SU-DHL-6 (cell line): ENCODE measurements around the gene PITPNB.

Experiments used
- H2AFZ ChIP-seq: fragments of 200-600 bp; sonication (generic); 2 replicates; pipeline ENCODE4 v1.6.1; 2014; ENCODE audit warnings: low read depth, mild to moderate bottlenecking, moderate library complexity, mixed read lengths, antibody characterized with exemption, low read length; ENCODE audit not compliant: severe bottlenecking
- H3F3A ChIP-seq: fragments of 200-600 bp; shearing (Covaris generic); 2 replicates; pipeline ENCODE4 v1.6.0; 2016; ENCODE audit warnings: antibody characterized with exemption, mild to moderate bottlenecking; ENCODE audit not compliant: insufficient read depth
- H3K27ac ChIP-seq: fragments of 200-600 bp; sonication (generic); 2 replicates; pipeline ENCODE4 v1.5.1; 2016; ENCODE audit warnings: low read depth, mild to moderate bottlenecking, low read length, moderate library complexity, mixed read lengths
- H3K27me3 ChIP-seq: fragments of 200-600 bp; sonication (generic), shearing (Covaris generic); 2 replicates; pipeline ENCODE4 v1.6.0; 2014; ENCODE audit warnings: mild to moderate bottlenecking, low read length
- H3K36me3 ChIP-seq: fragments of 200-600 bp; sonication (generic); 2 replicates; pipeline ENCODE4 v1.6.1; 2014; ENCODE audit warnings: mild to moderate bottlenecking, low read length, mixed read lengths
- H3K4me2 ChIP-seq: fragments of 300-600, 200-600 bp; shearing (Covaris generic), sonication (generic); 2 replicates; pipeline ENCODE4 v1.6.0; 2014; ENCODE audit warnings: low read length, low read depth, mild to moderate bottlenecking; ENCODE audit not compliant: poor library complexity, severe bottlenecking
- H3K4me3 ChIP-seq: fragments of 200-600 bp; sonication (generic); 2 replicates; pipeline ENCODE4 v1.5.1; 2014; ENCODE audit warnings: antibody characterized with exemption, low read length, mild to moderate bottlenecking, mixed read lengths; ENCODE audit not compliant: insufficient read depth, poor library complexity, severe bottlenecking
- H3K79me2 ChIP-seq: fragments of 200-600 bp; sonication (generic); 2 replicates; pipeline ENCODE4 v1.6.1; 2014; ENCODE audit warnings: mild to moderate bottlenecking, low read length, moderate library complexity; ENCODE audit not compliant: insufficient read depth
- H3K9ac ChIP-seq: fragments of 200-600 bp; sonication (generic); 2 replicates; pipeline ENCODE4 v1.7.0; 2014; ENCODE audit warnings: mild to moderate bottlenecking, low read length
- H3K9me2 ChIP-seq: fragments of 200-600 bp; sonication (generic); replicated peaks from 2 replicates; pipeline ENCODE4 v1.6.1; 2014; ENCODE audit warnings: low read length; ENCODE audit not compliant: insufficient read depth
- H3K9me3 ChIP-seq: fragments of 200-600 bp; sonication (generic); 2 replicates; pipeline ENCODE4 v1.6.1; 2014; ENCODE audit warnings: low read length, mixed read lengths; ENCODE audit not compliant: insufficient read depth
- H4K20me1 ChIP-seq: fragments of 200-600 bp; sonication (generic); 2 replicates; pipeline ENCODE4 v1.6.1; 2014; ENCODE audit warnings: low read depth, mild to moderate bottlenecking, antibody characterized with exemption, low read length, moderate library complexity, mixed read lengths
- CTCF ChIP-seq: fragments of 200-600 bp; sonication (generic); IDR thresholded peaks from one replicate; pipeline ENCODE4 v1.5.1; 2017; ENCODE audit warnings: antibody characterized with exemption, mild to moderate bottlenecking, low read length, moderate library complexity; ENCODE audit not compliant: insufficient read depth, poor library complexity, severe bottlenecking
- EZH2phosphoT487 ChIP-seq: fragments of 200-600 bp; sonication (generic), shearing (Covaris generic); conservative IDR thresholded peaks from 2 replicates; pipeline ENCODE4 v1.6.1; 2018; ENCODE audit warnings: mild to moderate bottlenecking, antibody characterized with exemption, low read length, moderate library complexity, mixed read lengths

The PITPNB gene

GRCh38 chr22:27839057-27839660 lies 79.9 kb downstream of the PITPNB start:
- Histone ChIP-seq H3K27me3 (no peaks in the 10 kb centered on the region), H3K9ac (no peak overlapping the region), H3K36me3 (no peaks in the 10 kb centered on the region), H3K79me2 (no peaks in the 10 kb centered on the region), H3K27ac (no peak overlapping the region), H3K4me3 (no peak overlapping the region), H3F3A (no peaks in the 10 kb centered on the region), H3K9me3 (no peaks in the 10 kb centered on the region), H4K20me1 (no peaks in the 10 kb centered on the region), H2AFZ (no peak overlapping the region), H3K9me2 (no peaks in the 10 kb centered on the region), H3K4me2 (no peak overlapping the region)
- TF ChIP-seq CTCF (no peak), EZH2phosphoT487 (no peak)

- Histone ChIP-seq H3K4me2 (no peak overlapping the region), H3K27ac (no peak overlapping the region), H3K4me3 (no peak overlapping the region), H3K79me2 (no peaks in the 10 kb centered on the region), H3K36me3 (no peaks in the 10 kb centered on the region), H3K9me2 (no peaks in the 10 kb centered on the region), H3K27me3 (no peaks in the 10 kb centered on the region), H2AFZ (no peak overlapping the region), H3K9ac (no peak overlapping the region), H3K9me3 (no peaks in the 10 kb centered on the region), H3F3A (no peaks in the 10 kb centered on the region), H4K20me1 (no peaks in the 10 kb centered on the region)
- TF ChIP-seq CTCF (no peak), EZH2phosphoT487 (no peak)
These were observed 82.9 kb downstream of the PITPNB start for GRCh38 chr22:27836181-27836580.

- TF ChIP-seq EZH2phosphoT487: no peak
- TF ChIP-seq CTCF: no peak
- Histone ChIP-seq H3K36me3 (no peaks in the 10 kb centered on the region), H3K9me2 (no peaks in the 10 kb centered on the region), H3K9ac (no peak overlapping the region), H3K79me2 (no peaks in the 10 kb centered on the region), H3K9me3 (no peaks in the 10 kb centered on the region), H3K4me3 (no peak overlapping the region), H4K20me1 (no peaks in the 10 kb centered on the region), H2AFZ (no peak overlapping the region), H3K27me3 (no peaks in the 10 kb centered on the region), H3K27ac (no peak overlapping the region), H3K4me2 (no peak overlapping the region), H3F3A (no peaks in the 10 kb centered on the region)
These were observed 83.6 kb downstream of the PITPNB start for GRCh38 chr22:27835446-27835845.
